ENCODE data around the gene DNM3.
"Not testable (repeated sequence)": the region's sequence is repeated elsewhere in the genome, so short reads cannot be mapped to it uniquely, and the experiment has no call there.

DNM3 gene

GRCh38 chr1:172401892-172402291, 560.6 kb downstream of the DNM3 start:
- peak; percentile 53 for DNase-seq

- DNase-seq = no peak
These were observed 561.7 kb downstream of the DNM3 start for GRCh38 chr1:172402878-172403569.

GRCh38 chr1:172404121-172404520, 562.8 kb downstream of the DNM3 start:
- no peak for DNase-seq

GRCh38 chr1:172405912-172406311, 564.6 kb downstream of the DNM3 start:
- no peak for DNase-seq

DNA sequence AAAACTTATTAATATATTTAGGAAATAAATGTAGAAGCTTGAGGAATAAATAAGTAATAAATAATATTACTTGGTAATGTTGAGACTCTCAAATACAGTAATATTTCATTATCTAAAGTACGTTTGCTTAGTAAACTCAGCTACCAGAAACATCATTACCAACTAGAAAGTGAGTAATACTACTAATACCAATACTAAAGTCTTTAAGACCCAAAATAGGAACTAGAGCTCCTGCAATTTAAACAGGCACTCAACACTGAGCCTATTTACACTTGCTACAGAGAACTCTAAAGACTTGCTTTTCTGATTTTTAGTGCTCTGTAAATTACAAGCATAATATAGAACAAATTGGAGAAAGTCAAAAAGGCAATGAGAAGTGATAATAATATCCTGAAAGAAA, 565.7 kb downstream of the DNM3 start:
- DNase-seq = no peak

GRCh38 chr1:172408958-172409357, 567.7 kb downstream of the DNM3 start:
- DNase-seq = no peak

- no peak for DNase-seq
These were observed 568.7 kb downstream of the DNM3 start for GRCh38 chr1:172410027-172410426.

DNA sequence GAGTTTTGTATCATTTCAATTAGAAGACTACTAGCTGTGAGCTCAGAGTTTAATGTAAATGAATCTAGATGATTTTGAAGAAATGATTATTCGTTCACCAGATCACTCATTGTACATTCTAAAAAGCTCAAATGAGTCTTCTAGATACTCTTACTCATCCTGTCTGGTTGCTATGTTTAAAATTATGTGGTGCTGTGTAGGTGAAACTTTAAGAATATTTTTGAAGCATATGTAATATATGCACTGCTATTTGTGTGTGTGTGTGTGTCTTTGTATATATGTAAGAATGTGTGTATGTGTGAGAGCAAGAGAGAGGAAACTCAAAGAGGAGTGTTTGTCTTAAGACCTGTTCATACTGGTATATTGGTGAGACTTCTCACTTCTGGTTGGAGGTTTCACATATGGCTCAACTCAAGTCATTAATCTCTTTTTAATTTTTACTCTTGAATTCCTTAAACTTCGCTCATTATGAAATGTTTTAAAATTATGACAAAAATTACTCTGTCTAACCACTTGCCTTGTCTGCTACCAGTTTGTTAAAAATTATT, 570.6 kb downstream of the DNM3 start:
- DNase-seq = no peak

- DNase-seq = no peak
These were observed 573.0 kb downstream of the DNM3 start for GRCh38 chr1:172414331-172414730.

DNA sequence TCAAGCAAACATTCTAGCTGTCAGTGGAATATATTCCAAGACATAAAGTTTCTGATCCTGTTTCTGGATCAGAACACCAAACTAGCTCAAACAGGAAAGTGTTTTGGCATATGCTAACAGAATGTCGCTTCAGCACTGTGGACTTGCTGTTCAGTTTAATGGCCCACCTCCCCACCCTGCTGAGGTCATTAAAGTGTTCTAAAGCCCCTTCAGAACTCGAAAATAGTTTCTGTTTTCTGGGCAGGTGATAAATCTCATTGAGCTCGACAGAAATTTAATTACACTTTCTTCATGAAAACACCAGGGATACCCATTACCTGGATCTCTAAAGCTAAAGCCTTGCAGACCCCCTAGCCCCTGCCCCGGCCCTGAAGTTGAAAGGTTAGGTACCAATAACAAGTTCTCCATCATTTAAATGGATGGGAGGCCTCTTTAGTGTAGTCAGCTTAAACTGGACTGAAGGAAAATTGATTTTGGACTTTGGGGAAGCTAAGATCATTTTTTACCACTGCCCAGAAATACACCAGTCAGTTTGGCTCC, 575.3 kb downstream of the DNM3 start:
- DNase-seq = no peak

DNA sequence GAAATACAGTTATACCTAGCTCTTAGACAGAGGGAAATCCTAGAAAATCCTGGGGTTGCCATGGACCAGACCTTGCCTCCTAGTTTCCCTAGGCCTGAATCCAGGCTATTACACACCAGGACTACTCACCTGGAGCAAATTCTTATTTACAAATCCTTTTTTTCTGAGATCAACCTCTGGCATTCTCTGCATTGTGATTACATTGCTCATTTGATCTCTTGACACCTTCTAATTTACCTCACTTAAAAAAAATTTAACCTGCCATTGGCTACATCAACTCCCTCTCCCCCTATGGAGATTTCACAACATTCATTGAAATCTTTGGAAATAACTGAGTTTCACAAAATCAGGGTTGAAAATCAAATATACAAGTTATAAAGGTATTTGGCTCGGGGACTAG, 576.3 kb downstream of the DNM3 start:
- no peak for DNase-seq

DNA sequence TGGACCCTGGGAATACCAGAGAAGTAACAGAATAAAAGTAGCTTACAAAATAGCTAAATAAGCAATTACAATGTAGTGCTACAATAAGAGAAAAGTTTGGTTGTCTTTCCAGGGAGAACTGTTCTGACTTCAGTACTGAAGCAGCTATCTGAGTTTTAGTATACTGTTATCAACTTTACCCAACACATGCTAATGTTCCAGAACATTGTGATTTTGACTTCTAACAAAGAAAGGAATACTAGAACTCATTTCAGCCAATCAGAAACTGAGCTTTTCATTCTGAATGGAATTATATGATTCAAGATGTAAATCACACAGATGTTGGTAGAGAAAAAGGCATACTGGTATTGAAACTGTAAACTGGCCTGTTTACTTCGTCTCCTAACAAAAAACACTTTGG, 579.1 kb downstream of the DNM3 start, which contains the start of gene C1orf105:
Gene C1orf105 (plus strand): TSS at position 301 of the 400 bp plus-strand sequence. CDS start 201 bp downstream, outside the sequence.
- no peak for DNase-seq

- DNase-seq = no peak
These were observed 580.8 kb downstream of the DNM3 start for GRCh38 chr1:172421974-172422604.

GRCh38 chr1:172423336-172423735, 582.0 kb downstream of the DNM3 start:
- DNase-seq = no peak

- peak; percentile 87 for DNase-seq
These were observed 584.0 kb downstream of the DNM3 start for GRCh38 chr1:172425339-172425738.

- DNase-seq = no peak
These were observed 585.9 kb downstream of the DNM3 start for GRCh38 chr1:172427191-172427590.

- peak; percentile 84 for DNase-seq
These were observed 588.2 kb downstream of the DNM3 start for GRCh38 chr1:172429331-172430127.

DNA sequence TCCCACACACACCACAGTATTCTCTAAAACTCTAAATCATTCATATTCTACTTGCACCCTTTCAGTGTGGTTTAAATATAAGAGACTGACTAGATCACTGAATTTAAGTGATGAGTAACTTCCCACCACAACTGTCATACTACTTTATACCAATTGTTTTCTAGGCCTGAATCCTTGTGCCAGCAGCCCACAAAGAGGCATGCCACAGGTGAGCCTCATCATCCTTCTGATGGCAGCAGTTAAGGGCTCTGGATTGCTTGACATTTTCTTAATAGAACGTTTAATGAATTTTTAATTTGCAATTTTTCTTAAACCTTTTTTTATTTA, 588.8 kb downstream of the DNM3 start:
- DNase-seq = no peak

DNA sequence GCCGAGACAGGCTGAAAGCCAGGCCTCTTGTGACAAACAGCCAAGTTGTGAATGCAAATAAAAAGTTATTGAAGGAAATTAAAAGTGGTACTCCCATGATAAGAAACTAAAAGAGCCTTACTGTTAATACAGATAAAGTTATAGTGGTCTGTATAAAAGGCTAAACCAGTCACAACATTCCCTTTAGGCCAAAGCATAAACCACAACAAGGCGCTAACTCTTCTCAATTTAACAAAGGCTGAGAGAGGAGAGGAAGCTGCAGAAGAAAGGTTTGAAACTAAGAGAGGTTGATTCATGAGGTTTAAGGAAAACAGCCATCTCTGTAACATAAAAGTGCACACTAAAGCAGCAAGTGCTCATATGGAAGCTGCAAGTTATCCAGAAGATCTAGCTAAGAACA, 589.9 kb downstream of the DNM3 start:
- peak; percentile 42 for DNase-seq

DNA sequence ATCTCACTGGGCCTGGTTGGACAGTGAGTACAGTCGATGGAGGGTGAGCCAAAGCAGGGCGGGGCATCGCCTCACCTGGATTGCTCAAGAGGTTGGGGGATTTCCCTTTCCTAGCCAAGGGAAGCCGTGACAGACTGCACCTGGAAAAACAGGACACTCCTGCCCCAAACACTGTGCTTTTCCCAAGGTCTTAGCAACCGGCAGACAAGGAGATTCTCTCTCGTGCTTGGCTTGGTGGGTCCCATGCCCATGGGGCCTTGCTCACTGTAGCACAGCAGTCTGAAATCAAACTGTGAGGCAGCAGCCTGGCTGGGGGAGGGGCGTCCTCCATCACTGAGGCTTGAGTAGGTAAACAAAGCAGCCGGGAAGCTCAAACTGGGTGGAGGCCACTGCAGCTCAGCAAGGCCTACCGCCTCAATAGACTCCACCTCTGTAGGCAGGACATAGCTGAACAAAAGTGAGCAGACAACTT, 590.5 kb downstream of the DNM3 start:
- no peak for DNase-seq

- not testable (repeated sequence) for DNase-seq
These were observed 595.9 kb downstream of the DNM3 start for GRCh38 chr1:172437183-172437582.

DNA sequence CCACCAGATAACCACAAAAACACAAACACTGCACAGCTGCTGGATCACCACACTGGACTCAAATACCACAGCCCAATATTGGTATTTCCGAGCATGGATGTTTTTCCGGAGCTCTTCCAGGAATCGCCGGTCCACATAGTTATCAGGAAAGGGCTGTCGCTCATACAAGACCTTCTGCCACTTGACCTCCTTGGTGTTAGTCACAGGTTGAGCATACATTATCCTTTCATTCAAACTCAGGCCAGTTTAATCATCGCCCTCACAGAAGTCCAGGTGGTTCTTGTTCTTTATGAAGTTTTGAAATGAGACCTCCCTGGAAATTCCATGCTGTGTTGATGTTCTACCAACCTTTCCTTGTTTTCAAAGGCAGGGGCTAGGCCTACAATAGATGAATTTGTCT, 601.1 kb downstream of the DNM3 start:
- DNase-seq = no peak

GRCh38 chr1:172442843-172443565, 601.7 kb downstream of the DNM3 start:
- DNase-seq = no peak

Data from hematopoietic multipotent progenitor cell treated with erythropoietin and hydrocortisone succinate and interleukin-3 and kit ligand, for 8 days (in vitro differentiated cells).